GM21529 (cell line): ENCODE measurements around the gene KCNK3.

Experiments
- ATAC-seq: cut with Tn5 transposase; IDR thresholded peaks from one replicate; pipeline ENCODE4 v1.9.1; 2021; ENCODE audit not compliant: unreplicated experiment

The KCNK3 gene

GRCh38 chr2:26711457-26712161 lies 19.1 kb downstream of the KCNK3 start:
- ATAC-seq: no peak

- ATAC-seq: no peak
These were observed 20.3 kb downstream of the KCNK3 start for GRCh38 chr2:26712486-26713465.

- no peak for ATAC-seq
These were observed 23.2 kb downstream of the KCNK3 start for GRCh38 chr2:26715528-26716270.

GRCh38 chr2:26716340-26716739 lies 23.8 kb downstream of the KCNK3 start:
- no peak for ATAC-seq

GRCh38 chr2:26716769-26717168 lies 24.2 kb downstream of the KCNK3 start:
- ATAC-seq: no peak

- ATAC-seq: no peak
These were observed 24.8 kb downstream of the KCNK3 start for GRCh38 chr2:26717362-26717761.

GRCh38 chr2:26718949-26719686 lies 26.6 kb downstream of the KCNK3 start:
- no peak for ATAC-seq

- no peak for ATAC-seq
These were observed 28.0 kb downstream of the KCNK3 start for GRCh38 chr2:26720322-26721114.

- no peak for ATAC-seq
These were observed 28.9 kb downstream of the KCNK3 start for GRCh38 chr2:26721115-26722032.

GRCh38 chr2:26722328-26722727 lies 29.8 kb downstream of the KCNK3 start:
- ATAC-seq: no peak

GRCh38 chr2:26722911-26723310 lies 30.4 kb downstream of the KCNK3 start:
- ATAC-seq: no peak

- ATAC-seq: no peak
These were observed 31.0 kb downstream of the KCNK3 start for GRCh38 chr2:26723475-26723874.

- no peak for ATAC-seq
These were observed 31.6 kb downstream of the KCNK3 start for GRCh38 chr2:26723991-26724750.

- no peak for ATAC-seq
These were observed 32.4 kb downstream of the KCNK3 start for GRCh38 chr2:26724784-26725520.

- no peak for ATAC-seq
These were observed 32.9 kb downstream of the KCNK3 start for GRCh38 chr2:26725521-26725820.

- ATAC-seq: no peak
These were observed 33.7 kb downstream of the KCNK3 start for GRCh38 chr2:26726228-26726627.
